HEK293T (cell line): ENCODE data around the gene CD2AP.

Source experiments
- CTCF ChIA-PET: fragments of 350-600 bp; formaldehyde crosslinking; extraction: SDS; loops from one replicate; lab custom pipeline; 2021; ENCODE audit warnings: antibody characterized with exemption, inconsistent platforms; lab: Yijun Ruan, JAX
- POLR2A ChIA-PET: fragments of 350-600 bp; formaldehyde crosslinking; extraction: SDS; loops from one replicate; lab custom pipeline; 2020; ENCODE audit warnings: antibody characterized with exemption, inconsistent platforms; lab: Yijun Ruan, JAX
- DNase-seq: peaks from one replicate; pipeline ENCODE4 v3.0.0; 2012; ENCODE audit warnings: mixed read lengths; ENCODE audit errors: extremely low spot score
- ARNT ChIP-seq: fragments of 450-650 bp; IDR thresholded peaks from 2 replicates; pipeline ENCODE4 v1.6.1; 2017; ENCODE audit warnings: mild to moderate bottlenecking
- BHLHE40 ChIP-seq: fragments of 450-650 bp; IDR thresholded peaks from 2 replicates; pipeline ENCODE4 v1.6.1; 2016; ENCODE audit warnings: mild to moderate bottlenecking, moderate library complexity, borderline replicate concordance
- CTBP1 ChIP-seq: fragments of 450-650 bp; IDR thresholded peaks from 2 replicates; pipeline ENCODE4 v1.6.1; 2016; ENCODE audit warnings: borderline replicate concordance
- ELF4 ChIP-seq: fragments of 450-650 bp; IDR thresholded peaks from 2 replicates; pipeline ENCODE4 v1.6.1; 2017; ENCODE audit warnings: antibody characterized with exemption
- FOXA1 ChIP-seq: fragments of 450-650 bp; IDR thresholded peaks from 2 replicates; pipeline ENCODE4 v1.6.1; 2016; ENCODE audit warnings: mild to moderate bottlenecking
- FOXK2 ChIP-seq: fragments of 450-650 bp; IDR thresholded peaks from 2 replicates; pipeline ENCODE4 v1.6.1; 2016; ENCODE audit warnings: mild to moderate bottlenecking
- FOXM1 ChIP-seq: fragments of 450-650 bp; IDR thresholded peaks from 2 replicates; pipeline ENCODE4 v1.6.1; 2017; ENCODE audit warnings: mild to moderate bottlenecking, borderline replicate concordance
- HDGF ChIP-seq: fragments of 450-650 bp; IDR thresholded peaks from 2 replicates; pipeline ENCODE4 v1.6.1; 2017; ENCODE audit warnings: antibody characterized with exemption, borderline replicate concordance
- L3MBTL2 ChIP-seq: fragments of 450-650 bp; conservative IDR thresholded peaks from 2 replicates; pipeline ENCODE4 v1.6.1; 2016; ENCODE audit warnings: mild to moderate bottlenecking
- LEF1 ChIP-seq: fragments of 450-650 bp; IDR thresholded peaks from 2 replicates; pipeline ENCODE4 v1.6.1; 2017; ENCODE audit warnings: mild to moderate bottlenecking, borderline replicate concordance
- NFRKB ChIP-seq: fragments of 450-650 bp; IDR thresholded peaks from 2 replicates; pipeline ENCODE4 v1.6.1; 2016; ENCODE audit warnings: mild to moderate bottlenecking, moderate library complexity
- SP1 ChIP-seq: fragments of 450-650 bp; IDR thresholded peaks from 2 replicates; pipeline ENCODE4 v1.6.1; 2017
- SUZ12 ChIP-seq: fragments of 450-650 bp; IDR thresholded peaks from 2 replicates; pipeline ENCODE4 v1.6.1; 2016; ENCODE audit warnings: mild to moderate bottlenecking
- TARDBP ChIP-seq: fragments of 450-650 bp; IDR thresholded peaks from 2 replicates; pipeline ENCODE4 v1.6.1; 2016
- ZNF384 ChIP-seq: fragments of 450-650 bp; IDR thresholded peaks from 2 replicates; pipeline ENCODE4 v1.6.1; 2016
- TF ChIP-seq, protein P1 (sequence below): fragments of 450-650 bp; IDR thresholded peaks from 2 replicates; pipeline ENCODE4 v1.6.1; 2016

CD2AP gene

DNA sequence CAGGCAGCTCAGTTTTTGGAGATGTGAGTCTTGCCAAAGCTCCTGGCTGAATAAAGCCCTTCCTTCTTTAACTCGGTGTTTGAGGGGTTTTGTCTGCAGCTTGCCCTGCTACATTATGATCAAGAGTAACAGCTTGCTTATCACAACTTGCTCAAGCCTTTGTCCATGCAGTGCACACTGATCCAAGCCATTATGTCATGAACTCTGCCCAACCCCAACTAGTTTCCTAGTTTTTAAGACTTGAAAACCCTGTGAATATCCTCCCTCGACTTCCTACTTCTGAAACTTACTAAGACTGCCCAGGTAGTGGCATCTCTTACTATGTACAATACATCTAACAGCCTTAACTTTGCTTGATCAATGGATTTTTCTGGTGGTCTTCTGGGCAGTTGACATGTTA, 170.4 kb downstream of the CD2AP start:
- ChIA-PET CTCF (no interaction called here), POLR2A (no interaction called here)
- no peak for DNase-seq
- no peak for TF ChIP-seq BHLHE40
- no peak for TF ChIP-seq ELF4
- TF ChIP-seq ARNT: no peak
- no peak for TF ChIP-seq FOXA1
- TF ChIP-seq HDGF: no peak
- no peak for TF ChIP-seq L3MBTL2
- TF ChIP-seq TARDBP: no peak
- TF ChIP-seq SP1: no peak

DNA sequence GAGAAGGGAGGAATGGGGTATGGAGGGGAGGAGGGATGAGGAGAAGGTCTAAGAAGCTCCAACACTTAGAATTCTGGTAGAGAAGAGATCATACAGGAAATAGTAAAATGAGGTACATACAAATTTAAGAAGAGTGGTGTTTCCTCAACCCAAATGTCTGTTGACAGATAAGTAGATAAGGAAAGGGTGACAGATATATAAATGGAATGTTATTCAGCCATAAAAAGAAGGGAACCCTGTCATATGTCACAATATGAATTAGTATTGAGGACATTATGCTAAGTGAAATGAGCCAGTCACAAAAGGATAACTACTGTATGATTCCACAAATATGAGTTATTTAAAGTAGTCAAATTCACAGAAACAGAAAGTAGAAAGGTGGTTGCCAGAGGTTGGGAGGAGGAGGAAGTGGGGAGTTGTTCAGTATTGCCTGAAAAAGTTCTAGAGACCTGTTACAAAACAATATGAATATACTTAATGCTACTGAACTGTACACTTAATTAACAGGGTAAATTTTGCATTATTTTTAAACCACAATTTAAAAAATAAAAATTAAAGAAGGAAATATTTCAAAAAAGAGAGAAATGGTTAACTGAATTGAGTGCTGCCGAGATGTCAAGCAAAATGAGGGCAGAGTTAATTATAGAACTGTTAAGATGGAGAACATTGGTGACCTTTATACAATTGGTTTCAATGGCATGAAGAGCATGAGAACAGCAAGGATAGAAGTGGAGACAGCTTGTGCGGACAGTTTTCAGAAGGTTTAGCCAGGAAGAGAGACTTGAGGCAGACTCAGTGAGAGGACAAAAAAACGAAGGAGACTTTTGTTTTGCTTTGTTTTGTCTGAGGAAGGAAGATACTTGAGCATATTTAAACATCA, 173.2 kb downstream of the CD2AP start:
- TF ChIP-seq FOXM1: no peak
- DNase-seq: no peak
- ChIA-PET POLR2A (no interaction called here), CTCF (no interaction called here)

DNA sequence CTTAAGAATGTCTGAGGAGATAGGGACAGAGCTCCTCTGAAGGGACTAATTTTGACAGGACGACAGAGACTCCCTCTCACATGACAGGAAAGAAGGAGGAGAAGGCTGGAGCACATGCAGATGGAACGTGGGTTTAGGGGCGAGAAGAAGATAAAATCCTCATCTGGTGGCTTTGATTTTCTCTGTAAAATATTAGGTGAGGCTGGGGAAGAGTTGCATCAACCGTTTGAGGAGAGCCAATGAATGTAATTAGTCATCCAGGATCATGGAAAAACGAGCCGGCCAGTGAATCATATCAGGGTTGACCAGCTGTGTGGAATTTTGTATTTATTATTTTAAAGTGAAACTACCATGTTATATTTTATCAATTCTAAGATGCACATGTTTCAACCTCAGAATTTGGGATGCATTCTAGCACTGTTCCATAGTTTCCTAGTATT, 173.9 kb downstream of the CD2AP start:
- CTCF ChIA-PET: no interaction called here
- POLR2A ChIA-PET: no interaction called here
- no peak for TF ChIP-seq FOXA1
- no peak for TF ChIP-seq CTBP1
- DNase-seq: no peak

DNA sequence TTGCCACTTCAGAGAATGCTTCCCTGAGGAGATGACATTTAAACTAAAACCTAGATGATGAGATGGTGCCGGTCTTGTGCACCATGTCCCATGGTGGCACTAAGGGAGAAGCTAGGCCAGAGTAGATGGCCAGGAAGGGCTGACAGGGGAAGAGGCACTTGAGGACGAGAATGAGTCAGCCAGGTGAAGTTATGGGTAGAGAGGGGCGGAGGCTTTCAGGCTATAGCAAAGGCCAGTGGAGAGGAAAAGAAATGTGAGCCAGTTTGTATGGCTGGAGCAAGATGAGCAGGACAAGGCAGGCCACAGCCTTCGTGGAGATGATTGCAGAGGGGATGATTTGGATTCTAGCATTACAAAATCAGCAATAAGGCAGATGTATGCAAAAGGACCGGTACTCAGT, 176.1 kb downstream of the CD2AP start:
- TF ChIP-seq ELF4: no peak
- no peak for TF ChIP-seq SUZ12
- no peak for TF ChIP-seq BHLHE40
- TF ChIP-seq NFRKB: no peak
- no peak for TF ChIP-seq LEF1
- TF ChIP-seq HDGF: no peak
- TF ChIP-seq ZNF384: no peak
- DNase-seq: no peak
- ChIA-PET POLR2A (no interaction called here), CTCF (interaction anchor here (1.1 kb wide), 1 partner anchor 13 kb away, joined by 3 read pairs; no protein-coding TSS in a partner anchor)

DNA sequence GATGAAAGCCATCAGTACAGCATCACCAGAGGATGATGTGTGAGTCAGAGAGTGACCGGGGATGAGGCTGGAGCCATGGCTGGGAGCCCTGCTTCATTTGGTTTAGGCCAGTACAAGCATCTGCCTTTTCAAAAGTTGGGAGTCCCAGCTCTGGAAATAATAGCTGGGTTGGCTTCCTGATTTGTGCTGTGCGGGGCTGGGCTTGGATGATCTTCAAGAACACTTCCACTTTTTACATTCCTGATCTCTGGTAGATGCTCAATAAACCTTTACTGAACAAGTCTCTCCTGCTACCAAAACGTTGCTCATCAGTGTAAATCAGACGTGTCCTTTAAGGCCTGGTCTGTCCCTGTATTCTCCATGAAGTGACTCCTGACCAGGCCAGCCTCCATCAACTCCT, 176.7 kb downstream of the CD2AP start:
- ChIA-PET POLR2A (no interaction called here), CTCF (interaction anchor here (1.1 kb wide), 1 partner anchor 14 kb away, joined by 3 read pairs; no protein-coding TSS in a partner anchor)

DNA sequence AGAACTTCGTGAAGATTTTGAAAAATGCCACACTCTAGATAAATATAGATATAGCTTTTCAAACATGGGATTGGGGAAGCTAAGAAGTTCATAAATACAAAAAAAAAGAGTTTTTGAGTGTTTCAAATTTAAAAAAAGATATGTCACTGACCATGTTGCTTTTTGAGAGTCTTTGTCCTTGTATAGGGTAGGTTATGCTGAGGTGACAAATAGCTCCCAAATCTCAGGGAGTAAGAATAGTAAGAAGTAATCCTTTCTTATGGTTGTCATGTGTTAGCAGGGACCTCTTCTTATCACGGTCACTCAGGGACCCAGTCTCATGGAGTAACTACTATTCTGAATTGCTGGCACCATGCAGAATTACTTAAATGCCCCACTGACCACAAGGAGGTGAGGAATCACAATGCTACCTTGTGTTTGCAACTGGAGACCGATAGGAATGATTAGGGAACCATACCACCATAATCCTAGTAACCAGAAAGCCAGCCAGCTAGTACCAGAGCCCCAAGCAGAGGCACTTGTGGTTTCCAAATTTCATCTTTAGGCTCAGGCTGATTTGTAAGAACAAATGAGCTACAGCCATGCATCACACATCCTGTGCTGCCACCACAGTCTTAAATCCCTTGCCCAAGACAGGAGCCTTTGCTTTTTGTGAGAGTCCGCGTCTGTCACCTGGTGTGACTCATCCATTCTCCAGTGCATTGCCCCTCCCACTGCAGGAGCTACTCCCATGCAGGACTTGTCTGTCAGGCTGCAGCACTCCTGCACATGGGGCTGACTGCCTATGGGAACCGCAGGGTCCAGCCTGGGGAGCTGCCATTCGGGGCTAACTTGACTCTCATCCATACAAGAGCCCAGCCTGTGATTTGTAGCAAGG, 178.4 kb downstream of the CD2AP start:
- DNase-seq: no peak
- POLR2A ChIA-PET: no interaction called here
- CTCF ChIA-PET: interaction anchor here (0.8 kb wide), 1 partner anchor 78 kb away, joined by 3 read pairs; no protein-coding TSS in a partner anchor
- TF ChIP-seq FOXK2: no peak
- no peak for TF ChIP-seq BHLHE40
- TF ChIP-seq ZNF384: no peak
- TF ChIP-seq SUZ12: no peak
- no peak for TF ChIP-seq SP1
- TF ChIP-seq ELF4: no peak
- no peak for TF ChIP-seq FOXM1

More for the DNA sequence above, 176.7 kb downstream of the CD2AP start:
- TF ChIP-seq ARNT (no peak), HDGF (no peak), CTBP1 (no peak), SP1 (no peak), BHLHE40 (no peak), LEF1 (no peak), L3MBTL2 (no peak), FOXM1 (no peak), FOXK2 (no peak), ZNF384 (no peak), ELF4 (no peak), FOXA1 (no peak)
- DNase-seq: no peak

DNA sequence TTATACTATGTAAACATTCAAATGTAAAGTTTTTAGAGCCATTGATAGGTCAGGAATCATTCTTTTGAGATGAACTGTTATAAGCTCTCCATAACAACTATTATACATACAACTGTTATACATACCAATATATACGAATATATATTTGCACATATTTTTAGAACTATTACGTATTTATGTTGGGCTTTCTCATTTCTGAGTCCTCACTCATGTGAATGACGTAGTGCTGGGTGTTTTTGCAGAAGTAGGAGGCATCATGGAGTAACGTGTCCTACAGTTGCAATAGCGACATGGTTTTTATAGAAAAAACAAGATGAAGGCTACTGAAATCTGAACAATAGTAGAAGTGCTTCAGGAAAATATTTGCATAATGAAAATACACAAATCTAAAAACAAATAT, 184.4 kb downstream of the CD2AP start:
- no peak for TF ChIP-seq ARNT
- no peak for TF ChIP-seq ZNF384
- TF ChIP-seq NFRKB: no peak
- no peak for TF ChIP-seq FOXK2
- no peak for TF ChIP-seq BHLHE40
- no peak for TF ChIP-seq SUZ12
- no peak for TF ChIP-seq L3MBTL2
- no peak for TF ChIP-seq ELF4
- TF ChIP-seq, protein P1, sequence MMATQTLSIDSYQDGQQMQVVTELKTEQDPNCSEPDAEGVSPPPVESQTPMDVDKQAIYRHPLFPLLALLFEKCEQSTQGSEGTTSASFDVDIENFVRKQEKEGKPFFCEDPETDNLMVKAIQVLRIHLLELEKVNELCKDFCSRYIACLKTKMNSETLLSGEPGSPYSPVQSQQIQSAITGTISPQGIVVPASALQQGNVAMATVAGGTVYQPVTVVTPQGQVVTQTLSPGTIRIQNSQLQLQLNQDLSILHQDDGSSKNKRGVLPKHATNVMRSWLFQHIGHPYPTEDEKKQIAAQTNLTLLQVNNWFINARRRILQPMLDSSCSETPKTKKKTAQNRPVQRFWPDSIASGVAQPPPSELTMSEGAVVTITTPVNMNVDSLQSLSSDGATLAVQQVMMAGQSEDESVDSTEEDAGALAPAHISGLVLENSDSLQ: no peak
- TF ChIP-seq HDGF: no peak
- TF ChIP-seq SP1: no peak
- no peak for TF ChIP-seq FOXA1
- no peak for TF ChIP-seq LEF1
- TF ChIP-seq TARDBP: no peak
- TF ChIP-seq FOXM1: no peak
- TF ChIP-seq CTBP1: no peak
- ChIA-PET CTCF (no interaction called here), POLR2A (no interaction called here)
- no peak for DNase-seq
